ENCODE results near the gene MMP24OS.

The MMP24OS gene

DNA sequence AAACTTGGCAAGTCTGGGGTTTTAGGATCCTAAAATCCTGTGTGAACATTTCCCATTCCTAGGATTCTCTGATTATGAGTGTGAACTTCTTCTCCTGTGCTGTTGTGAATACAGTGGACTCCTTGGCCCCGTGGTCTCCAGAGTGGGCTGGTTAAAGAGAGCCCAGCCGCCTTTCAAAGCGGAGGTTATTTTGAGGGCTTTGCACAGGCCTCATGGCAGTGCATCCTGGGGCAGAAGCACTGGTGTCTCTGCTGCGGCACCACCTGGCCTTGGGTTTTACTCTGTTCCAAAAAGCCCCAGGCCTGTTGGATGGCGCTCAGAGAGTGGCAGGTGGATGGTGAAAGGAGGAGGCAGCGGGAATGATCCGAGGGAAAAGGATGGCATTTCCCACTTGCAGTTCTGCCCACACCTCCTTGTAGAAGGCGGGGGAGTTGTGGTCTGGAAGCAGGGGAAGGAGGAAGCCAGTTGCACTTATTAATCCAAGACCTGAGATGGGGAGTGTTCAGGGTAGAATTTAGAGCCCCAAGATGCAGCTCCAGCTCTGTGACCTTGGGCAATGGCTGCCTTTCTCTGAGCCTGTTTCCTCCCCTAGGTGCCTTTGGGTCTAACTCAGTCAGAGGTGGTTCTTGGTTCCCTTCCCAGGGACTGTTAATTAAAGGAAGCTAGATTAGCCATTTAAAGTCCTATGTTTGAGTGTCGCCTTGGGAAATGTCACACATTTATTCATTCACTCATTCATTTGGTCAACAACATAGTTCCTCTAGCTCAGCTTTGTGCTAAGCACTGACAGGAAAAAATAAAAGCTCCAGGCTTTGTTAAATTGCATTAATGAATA, 29.1 kb downstream of the MMP24OS start:
- no peak for TF ChIP-seq ZFX (IDR thresholded peaks at IDR 0.05)
- TF ChIP-seq CTCF (conservative IDR thresholded peaks at IDR 0.05) = no peak
- no peak overlapping the region for H3K27ac ChIP-seq

- no peak for TF ChIP-seq CTCF (conservative IDR thresholded peaks at IDR 0.05)
- no peak for TF ChIP-seq ZFX (IDR thresholded peaks at IDR 0.05)
- no peak overlapping the region for H3K27ac ChIP-seq
Measured at GRCh38 chr20:35246723-35247122, 31.2 kb downstream of the MMP24OS start.

- H3K27ac ChIP-seq = no peak overlapping the region
- no peak for TF ChIP-seq CTCF (conservative IDR thresholded peaks at IDR 0.05)
Measured at GRCh38 chr20:35243986-35244385, 33.9 kb downstream of the MMP24OS start.

DNA sequence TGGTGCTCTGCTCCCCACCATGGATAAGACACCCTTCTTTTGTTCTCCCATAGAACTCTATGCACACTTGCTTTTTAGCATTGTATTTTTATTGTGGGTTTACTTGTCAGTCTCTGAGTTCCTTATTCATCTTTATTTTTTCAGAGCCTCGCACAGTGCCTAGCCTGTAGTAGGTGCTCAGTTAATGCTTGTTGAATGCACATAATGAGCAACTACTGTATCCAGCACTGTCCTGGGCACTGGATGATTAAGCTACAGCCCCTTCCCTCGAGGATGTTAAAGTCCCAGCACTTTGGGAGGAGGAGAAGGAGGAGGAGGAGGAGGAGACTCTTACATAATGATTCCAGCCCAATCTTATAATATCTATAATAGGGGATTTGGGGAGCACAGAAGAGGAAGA, 34.6 kb downstream of the MMP24OS start:
- TF ChIP-seq ZFX (IDR thresholded peaks at IDR 0.05) (no peak), CTCF (conservative IDR thresholded peaks at IDR 0.05) (no peak)
- H3K27ac ChIP-seq = no peak overlapping the region

DNA sequence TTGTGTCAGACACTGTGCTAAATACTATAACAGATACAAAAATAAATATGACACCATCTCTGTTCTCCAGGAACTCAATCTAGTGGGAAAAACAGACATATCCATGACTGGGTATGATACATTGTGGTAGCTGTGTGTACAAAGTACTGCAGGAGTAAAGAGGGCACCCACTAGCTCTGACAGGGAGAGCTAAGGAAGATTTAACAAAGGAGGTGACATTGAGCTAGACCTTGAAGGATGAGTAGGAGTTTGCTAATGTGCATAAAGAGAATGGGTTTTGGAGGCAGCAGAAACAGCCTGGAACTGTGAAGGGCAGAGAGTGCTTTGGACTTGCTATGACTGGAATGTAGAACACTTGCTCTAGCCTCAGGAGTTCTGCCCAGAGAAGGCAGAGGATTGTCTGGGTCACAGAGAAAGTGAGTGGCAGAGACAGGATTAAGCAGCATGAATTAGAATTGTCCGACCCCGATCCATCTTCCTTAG, 37.1 kb downstream of the MMP24OS start:
- TF ChIP-seq ZFX (IDR thresholded peaks at IDR 0.05) (no peak), CTCF (conservative IDR thresholded peaks at IDR 0.05) (no peak)
- no peak overlapping the region for H3K27ac ChIP-seq

- TF ChIP-seq CTCF (conservative IDR thresholded peaks at IDR 0.05) (no peak), ZFX (IDR thresholded peaks at IDR 0.05) (no peak)
Measured at GRCh38 chr20:35240083-35240810, 37.7 kb downstream of the MMP24OS start.

GRCh38 chr20:35238735-35239134, 39.2 kb downstream of the MMP24OS start:
- TF ChIP-seq CTCF (conservative IDR thresholded peaks at IDR 0.05) = no peak
- no peak for TF ChIP-seq ZFX (IDR thresholded peaks at IDR 0.05)
- H3K27ac ChIP-seq = no peak overlapping the region

More at GRCh38 chr20:35240083-35240810, 37.7 kb downstream of the MMP24OS start:
- H3K27ac ChIP-seq = no peak overlapping the region

Measured in C4-2B (cell line).